Osteoblast (primary cell): ENCODE data around the gene OR51V1. TPM values are rescaled to one million over a fixed set of nuclear protein-coding genes. Genes with fewer than 3 reads are reported as not detected.

Source experiments
- DNase-seq: peaks from one replicate; pipeline ENCODE4 v3.0.0; 2011; ENCODE audit warnings: low spot score, mixed read lengths; ENCODE audit not compliant: insufficient read length; ENCODE audit errors: missing footprints
- H2AFZ ChIP-seq: 2 replicates; pipeline ENCODE4 v1.6.0; 2011; ENCODE audit warnings: mild to moderate bottlenecking, low read length
- H3K27ac ChIP-seq: 2 replicates; pipeline ENCODE4 v1.5.1; 2011; ENCODE audit warnings: mild to moderate bottlenecking, low read depth, low read length, moderate library complexity
- H3K27me3 ChIP-seq: 2 replicates; pipeline ENCODE4 v1.6.0; 2012; ENCODE audit warnings: mild to moderate bottlenecking, control low read depth, inconsistent platforms, low read length, moderate library complexity; ENCODE audit not compliant: insufficient read depth
- H3K36me3 ChIP-seq: 2 replicates; pipeline ENCODE4 v1.5.1; 2011; ENCODE audit warnings: mild to moderate bottlenecking, low read length, control low read depth, moderate library complexity; ENCODE audit not compliant: insufficient read depth
- H3K4me1 ChIP-seq: 2 replicates; pipeline ENCODE4 v1.5.1; 2011; ENCODE audit warnings: mild to moderate bottlenecking, low read length, control low read depth, moderate library complexity; ENCODE audit not compliant: insufficient read depth
- H3K4me2 ChIP-seq: 2 replicates; pipeline ENCODE4 v1.6.0; 2011; ENCODE audit warnings: mild to moderate bottlenecking, low read length; ENCODE audit not compliant: insufficient read depth
- H3K4me3 ChIP-seq: fragments of 200-600 bp; sonication (generic); 3 replicates; pipeline ENCODE4 v1.5.1; 2012; ENCODE audit warnings: mild to moderate bottlenecking, low read length, inconsistent platforms; ENCODE audit not compliant: insufficient read depth
- H3K79me2 ChIP-seq: 2 replicates; pipeline ENCODE4 v1.6.0; 2012; ENCODE audit warnings: mild to moderate bottlenecking, low read length, control low read depth, inconsistent platforms; ENCODE audit not compliant: insufficient read depth
- H3K9me3 ChIP-seq: 2 replicates; pipeline ENCODE4 v1.5.1; 2011; ENCODE audit warnings: low read depth, low read length, control low read depth
- H4K20me1 ChIP-seq: 2 replicates; pipeline ENCODE4 v1.6.0; 2012; ENCODE audit warnings: mild to moderate bottlenecking, low read length, control low read depth; ENCODE audit not compliant: insufficient read depth
- total RNA-seq: library from RNA; depleted of rRNA; stranded (reverse); fragments of >200 nt; gene quantifications from 2 replicates; pipeline ENCODE4 v1.2.3, GENCODE V29; 2012
- TF ChIP-seq, protein P1 (sequence below): IDR thresholded peaks from 2 replicates; pipeline ENCODE4 v1.5.1; 2011; ENCODE audit warnings: mild to moderate bottlenecking, low read depth, low read length, moderate library complexity; ENCODE audit errors: extremely low read depth

The OR51V1 gene
- total RNA-seq, 1 donor: not detected

DNA sequence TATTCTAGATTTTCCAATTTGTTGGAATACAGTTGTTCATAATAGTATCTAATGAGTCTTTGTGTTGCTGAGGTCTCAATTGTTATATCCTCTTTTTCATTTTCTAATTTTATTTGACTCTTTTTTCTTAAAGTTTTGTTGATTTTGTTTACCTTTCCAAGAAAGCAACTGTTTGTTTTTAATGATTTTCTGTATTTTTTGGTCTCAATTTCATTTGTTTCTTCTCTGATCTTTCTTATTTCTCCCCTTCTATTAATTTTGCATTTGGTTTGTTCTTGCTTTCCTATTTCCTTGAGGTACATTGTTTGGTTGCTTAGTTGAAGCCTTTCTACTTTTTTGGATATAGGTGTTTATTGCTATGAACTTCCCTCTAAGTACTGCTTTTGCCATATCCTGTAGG lies 40.7 kb downstream of the OR51V1 start:
- no peak overlapping the region for H3K4me2 ChIP-seq
- H3K36me3 ChIP-seq: no peaks in the 10 kb centered on the region
- H2AFZ ChIP-seq: no peak overlapping the region
- no peak for DNase-seq
- H4K20me1 ChIP-seq: no peaks in the 10 kb centered on the region
- H3K27ac ChIP-seq: no peak overlapping the region
- TF ChIP-seq, protein P1, sequence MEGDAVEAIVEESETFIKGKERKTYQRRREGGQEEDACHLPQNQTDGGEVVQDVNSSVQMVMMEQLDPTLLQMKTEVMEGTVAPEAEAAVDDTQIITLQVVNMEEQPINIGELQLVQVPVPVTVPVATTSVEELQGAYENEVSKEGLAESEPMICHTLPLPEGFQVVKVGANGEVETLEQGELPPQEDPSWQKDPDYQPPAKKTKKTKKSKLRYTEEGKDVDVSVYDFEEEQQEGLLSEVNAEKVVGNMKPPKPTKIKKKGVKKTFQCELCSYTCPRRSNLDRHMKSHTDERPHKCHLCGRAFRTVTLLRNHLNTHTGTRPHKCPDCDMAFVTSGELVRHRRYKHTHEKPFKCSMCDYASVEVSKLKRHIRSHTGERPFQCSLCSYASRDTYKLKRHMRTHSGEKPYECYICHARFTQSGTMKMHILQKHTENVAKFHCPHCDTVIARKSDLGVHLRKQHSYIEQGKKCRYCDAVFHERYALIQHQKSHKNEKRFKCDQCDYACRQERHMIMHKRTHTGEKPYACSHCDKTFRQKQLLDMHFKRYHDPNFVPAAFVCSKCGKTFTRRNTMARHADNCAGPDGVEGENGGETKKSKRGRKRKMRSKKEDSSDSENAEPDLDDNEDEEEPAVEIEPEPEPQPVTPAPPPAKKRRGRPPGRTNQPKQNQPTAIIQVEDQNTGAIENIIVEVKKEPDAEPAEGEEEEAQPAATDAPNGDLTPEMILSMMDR: no peak
- H3K9me3 ChIP-seq: no peaks in the 10 kb centered on the region
- no peak overlapping the region for H3K4me3 ChIP-seq
- H3K4me1 ChIP-seq: no peaks in the 10 kb centered on the region
- H3K79me2 ChIP-seq: no peaks in the 10 kb centered on the region
- no peaks in the 10 kb centered on the region for H3K27me3 ChIP-seq

DNA sequence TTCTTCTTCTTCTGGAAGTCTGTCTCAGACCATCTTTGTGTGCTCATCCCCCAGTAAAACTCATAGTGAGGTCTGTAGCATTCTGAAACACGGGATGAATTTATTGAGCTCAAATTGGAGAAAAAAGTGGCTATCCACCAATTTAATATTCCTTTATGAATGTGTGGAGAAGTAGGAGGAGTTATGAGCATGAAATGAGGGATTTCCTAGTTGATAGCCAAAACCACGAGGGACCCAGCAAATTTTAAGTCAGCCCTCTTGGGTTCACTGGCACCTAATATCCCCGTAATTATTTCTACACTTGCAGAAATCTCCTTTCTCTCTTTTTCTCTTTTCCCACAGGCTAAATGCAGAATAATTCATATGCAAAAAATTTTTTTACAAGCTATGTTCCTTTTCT lies 45.8 kb downstream of the OR51V1 start, which contains the start of gene OR52A1:
Gene OR52A1, minus strand, starts transcription at position 101 of the 400 bp plus-strand sequence. CDS start 2,388 bp downstream, outside the sequence.
- no peak within 1 kb of the TSS for H2AFZ ChIP-seq
- H3K4me1 ChIP-seq: no peaks in the 10 kb centered on the region
- TF ChIP-seq, protein P1: no peak
- H3K4me3 ChIP-seq: no peak within 1 kb of the TSS
- H3K9me3 ChIP-seq: no peaks in the 10 kb centered on the region
- H3K79me2 ChIP-seq: no peaks in the 10 kb centered on the region
- DNase-seq: no peak
- H4K20me1 ChIP-seq: no peaks in the 10 kb centered on the region
- no peaks in the 10 kb centered on the region for H3K27me3 ChIP-seq
- H3K4me2 ChIP-seq: no peak within 1 kb of the TSS
- no peak within 1 kb of the TSS for H3K27ac ChIP-seq
- no peaks in the 10 kb centered on the region for H3K36me3 ChIP-seq

DNA sequence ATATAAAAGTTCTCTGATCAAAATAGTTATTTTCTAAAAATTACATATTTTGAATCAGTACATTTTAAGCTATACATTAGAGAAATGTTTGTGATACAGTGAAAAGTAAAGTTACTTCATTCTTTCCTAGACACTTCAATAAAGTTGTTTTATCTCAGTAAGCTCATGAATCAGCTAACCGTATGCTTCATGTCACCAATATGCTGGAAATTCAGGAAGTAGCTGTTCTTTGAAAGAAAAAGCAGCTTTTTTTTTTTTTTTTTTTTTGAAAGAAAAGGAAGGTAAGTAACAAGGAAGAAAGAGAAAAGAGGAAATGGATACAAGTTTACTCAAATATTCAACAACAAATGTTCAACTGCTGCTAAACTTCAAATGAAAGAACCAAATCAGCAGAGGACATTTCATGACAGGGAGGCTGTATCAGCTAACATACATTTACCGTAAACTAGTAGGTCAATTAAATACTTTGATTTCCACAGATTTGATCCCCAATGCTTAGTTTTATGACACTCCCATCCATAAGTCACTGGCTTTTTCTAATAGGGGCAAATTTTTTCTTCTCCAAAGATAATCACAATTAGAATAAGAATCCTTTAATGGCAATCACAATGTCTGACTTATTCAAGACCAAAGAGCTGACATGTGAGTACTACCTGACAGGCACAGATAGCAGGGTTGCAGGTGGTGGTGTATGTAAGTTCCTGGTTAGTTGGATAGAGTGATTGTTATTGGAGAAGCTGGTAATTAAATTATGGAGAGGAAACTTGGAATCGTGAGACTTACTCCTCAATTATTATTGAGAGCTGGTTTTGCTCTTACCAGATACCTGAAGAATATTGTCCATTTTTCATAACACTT lies 46.7 kb downstream of the OR51V1 start:
- no peaks in the 10 kb centered on the region for H3K27me3 ChIP-seq
- H3K79me2 ChIP-seq: no peaks in the 10 kb centered on the region
- DNase-seq: no peak
- no peak overlapping the region for H3K4me3 ChIP-seq
- H3K9me3 ChIP-seq: no peaks in the 10 kb centered on the region
- H4K20me1 ChIP-seq: no peaks in the 10 kb centered on the region
- TF ChIP-seq, protein P1: no peak
- H3K36me3 ChIP-seq: no peaks in the 10 kb centered on the region
- H3K4me2 ChIP-seq: no peak overlapping the region
- H3K4me1 ChIP-seq: no peaks in the 10 kb centered on the region
- no peak overlapping the region for H2AFZ ChIP-seq
- H3K27ac ChIP-seq: no peak overlapping the region

DNA sequence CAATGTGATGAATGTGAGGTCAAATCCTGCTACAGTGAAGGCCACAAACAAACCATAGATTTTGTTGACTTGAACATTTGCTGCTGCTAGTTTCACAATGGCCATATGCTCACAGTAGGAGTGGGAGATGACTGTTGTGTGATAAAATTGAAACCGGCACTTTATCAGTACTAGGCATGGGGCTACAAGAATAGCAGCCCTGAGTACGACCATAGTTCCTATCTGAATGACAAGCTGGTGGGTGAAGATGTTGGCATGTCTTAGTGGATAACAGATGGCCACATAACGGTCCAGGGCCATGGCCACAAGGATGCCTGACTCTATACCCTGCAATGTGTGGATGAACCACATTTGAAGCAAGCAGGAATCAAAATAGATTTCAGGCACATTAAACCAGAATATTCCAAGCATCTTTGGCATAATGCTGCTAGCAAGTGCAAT lies 48.7 kb downstream of the OR51V1 start:
- no peak overlapping the region for H2AFZ ChIP-seq
- no peak for DNase-seq
- no peaks in the 10 kb centered on the region for H3K27me3 ChIP-seq
- no peak overlapping the region for H3K27ac ChIP-seq
- H3K4me1 ChIP-seq: no peaks in the 10 kb centered on the region
- H3K79me2 ChIP-seq: no peaks in the 10 kb centered on the region
- no peaks in the 10 kb centered on the region for H4K20me1 ChIP-seq
- H3K9me3 ChIP-seq: no peaks in the 10 kb centered on the region
- no peak overlapping the region for H3K4me2 ChIP-seq
- TF ChIP-seq, protein P1: no peak
- no peaks in the 10 kb centered on the region for H3K36me3 ChIP-seq
- H3K4me3 ChIP-seq: no peak overlapping the region
